HepG2 (cell line): ENCODE results near the gene RCOR1. TPM values are rescaled to one million over a fixed set of nuclear protein-coding genes. Genes with fewer than 3 reads are reported as not detected.

Source experiments
- CSRNP2 ChIP-seq: sonication (generic); formaldehyde crosslinking; conservative IDR thresholded peaks from 2 replicates; pipeline ENCODE4 v1.8.0; 2022; ENCODE audit warnings: low read depth, missing genetic modification reagents
- DRAP1 ChIP-seq: IDR thresholded peaks from 2 replicates; pipeline ENCODE4 v1.6.1; 2016; ENCODE audit warnings: missing genetic modification reagents, missing compliant biosample characterization
- HNF1B ChIP-seq: sonication (generic); formaldehyde crosslinking; IDR thresholded peaks from 2 replicates; pipeline ENCODE4 v1.5.1; 2020; ENCODE audit warnings: mild to moderate bottlenecking, moderate library complexity, missing genetic modification reagents
- HNF4A ChIP-seq: sonication (generic); formaldehyde crosslinking; IDR thresholded peaks from 2 replicates; pipeline ENCODE4 v1.4.0; 2020; ENCODE audit warnings: missing genetic modification reagents
- LCORL ChIP-seq, 2 experiments: fragments of 450-650 bp in 1 of 2; sonication (generic) in 1 of 2; formaldehyde crosslinking in 1 of 2; IDR thresholded peaks; 2 replicates each; pipeline versions ENCODE4 v1.5.0 to v1.6.1; 2017 to 2020; ENCODE audit warnings: antibody characterized with exemption in 1 of 2, missing genetic modification reagents in 1 of 2
- MEF2D ChIP-seq: sonication (generic); formaldehyde crosslinking; IDR thresholded peaks from 2 replicates; pipeline ENCODE4 v1.5.1; 2020; ENCODE audit warnings: mild to moderate bottlenecking, missing genetic modification reagents
- RERE ChIP-seq: IDR thresholded peaks from 2 replicates; pipeline ENCODE4 v1.6.1; 2016; ENCODE audit warnings: low read depth, missing genetic modification reagents, missing compliant biosample characterization
- SOX13 ChIP-seq, 3 experiments: fragments of 450-650 bp in 1 of 3; sonication (generic) in 1 of 3; formaldehyde crosslinking in 1 of 3; IDR thresholded peaks in 2 of 3; conservative IDR thresholded peaks in 1 of 3; 2 replicates each; pipeline versions ENCODE4 v1.5.0 to v1.6.1; 2016 to 2020; ENCODE audit warnings: antibody characterized with exemption in 1 of 3, mild to moderate bottlenecking in 1 of 3, missing compliant biosample characterization in 1 of 3, missing genetic modification reagents in 1 of 3, moderate library complexity in 1 of 3
- TAF1 ChIP-seq: sonication (generic); formaldehyde crosslinking; IDR thresholded peaks from 2 replicates; pipeline ENCODE4 v1.4.0; 2020; ENCODE audit warnings: missing genetic modification reagents
- TFE3 ChIP-seq: IDR thresholded peaks from 2 replicates; pipeline ENCODE4 v1.6.1; 2016
- ZBTB8A ChIP-seq: sonication (generic); formaldehyde crosslinking; IDR thresholded peaks from 2 replicates; pipeline ENCODE4 v1.4.0; 2020; ENCODE audit warnings: mild to moderate bottlenecking, low read depth, missing genetic modification reagents, borderline replicate concordance
- ZNF44 ChIP-seq: sonication (generic); formaldehyde crosslinking; IDR thresholded peaks from 2 replicates; pipeline ENCODE4 v1.5.1; 2020; ENCODE audit warnings: mild to moderate bottlenecking, missing genetic modification reagents
- ZNF891 ChIP-seq: sonication (generic); formaldehyde crosslinking; IDR thresholded peaks from 2 replicates; pipeline ENCODE4 v1.5.0; 2020; ENCODE audit warnings: mild to moderate bottlenecking, missing genetic modification reagents
- polyA plus RNA-seq, 8 experiments: library from polyadenylated mRNA; depleted of rRNA in 3 of 8; stranded (reverse) in 7 of 8; unstranded in 1 of 8; fragments of >200 nt; fragmentation: Illumina TruSeq in 4 of 8; extraction: Trizol in 4 of 8; gene quantifications; 2 replicates each; pipeline versions ENCODE4 v1.2.1 to v1.2.3, GENCODE V29; 2011 to 2016; ENCODE audit warnings: low read depth in 4 of 8, missing spikeins in 1 of 8, mixed read lengths in 1 of 8; ENCODE audit not compliant: insufficient read depth in 1 of 8
- total RNA-seq, 5 experiments: library from RNA; depleted of rRNA; stranded (reverse); fragments of >200 nt; fragmentation: Illumina TruSeq; extraction: Trizol; gene quantifications; 2 replicates each; pipeline ENCODE4 v1.2.3, GENCODE V29; 2016; ENCODE audit warnings: low read depth in 1 of 5

RCOR1 gene
- total and polyA plus RNA-seq, 2 of the 13 experiments (the other 11 are each of a cell fraction or from before 2014, with no cell fraction given), result 10.2 to 11.1 TPM

- TF ChIP-seq CSRNP2 (CRISPR knock-in tag), result no peak
- TF ChIP-seq TFE3 (CRISPR knock-in tag), result 0 out of 2 replicates have a peak, but pooled peaks have one; percentile 12
- TF ChIP-seq MEF2D (CRISPR knock-in tag), result peak; percentile 49; the same call in 1 of the 2 replicates
- peak; percentile 79 for TF ChIP-seq TAF1 (CRISPR knock-in tag)
- no peak for TF ChIP-seq ZNF44
- peak; percentile 26; the same call in 1 of the 2 replicates for TF ChIP-seq ZNF891
- TF ChIP-seq LCORL (IDR thresholded peaks at IDR 0.05), result no peak
- TF ChIP-seq LCORL (CRISPR knock-in tag; IDR thresholded peaks at IDR 0.05), result peak; percentile 97
- no peak for TF ChIP-seq RERE (CRISPR knock-in tag)
- no peak for TF ChIP-seq ZBTB8A
- TF ChIP-seq SOX13 (IDR thresholded peaks at IDR 0.05), result no peak
- peak in 1 of 2 experiments; percentile 32; a peak in 1 of 4 replicates for TF ChIP-seq SOX13 (CRISPR knock-in tag; conservative IDR thresholded peaks at IDR 0.05 in 1 of 2, IDR thresholded peaks at IDR 0.05 in 1 of 2)
- TF ChIP-seq DRAP1 (CRISPR knock-in tag), result 0 out of 2 replicates have a peak, but pooled peaks have one; percentile 22
- TF ChIP-seq HNF1B (CRISPR knock-in tag), result peak; percentile 81
- peak; percentile 66 for TF ChIP-seq HNF4A (CRISPR knock-in tag)
Observed at GRCh38 chr14:102574281-102575159, 17.9 kb upstream of the RCOR1 start (continued).
